DOHH2 (cell line): Measurements from ENCODE around the gene BASP1.

ENCODE experiments used
- H3F3A ChIP-seq: fragments of 200-600 bp; sonication (generic), shearing (Covaris generic); 2 replicates; pipeline ENCODE4 v1.6.0; 2016; ENCODE audit warnings: antibody characterized with exemption, mild to moderate bottlenecking; ENCODE audit not compliant: control insufficient read depth, insufficient read depth
- H3K27ac ChIP-seq: fragments of 200-600 bp; sonication (generic); 2 replicates; pipeline ENCODE4 v1.5.1; 2014; ENCODE audit warnings: low read depth, mild to moderate bottlenecking, low read length, moderate library complexity
- H3K27me3 ChIP-seq: fragments of 200-600 bp; sonication (generic); 2 replicates; pipeline ENCODE4 v1.6.1; 2014; ENCODE audit warnings: mild to moderate bottlenecking, low read length, mixed read lengths; ENCODE audit not compliant: control insufficient read depth
- H3K36me3 ChIP-seq: fragments of 200-600 bp; sonication (generic); 2 replicates; pipeline ENCODE4 v1.6.1; 2014; ENCODE audit warnings: mild to moderate bottlenecking, low read length, moderate library complexity, mixed read lengths; ENCODE audit not compliant: control insufficient read depth
- H3K4me1 ChIP-seq: fragments of 200-600 bp; sonication (generic); 2 replicates; pipeline ENCODE4 v1.6.1; 2014; ENCODE audit warnings: mild to moderate bottlenecking, low read length, mixed read lengths; ENCODE audit not compliant: control insufficient read depth
- H3K4me2 ChIP-seq: fragments of 200-600 bp; sonication (generic); 2 replicates; pipeline ENCODE4 v1.6.0; 2014; ENCODE audit warnings: mild to moderate bottlenecking, low read length, moderate library complexity
- H3K4me3 ChIP-seq: fragments of 200-600 bp; sonication (generic); 2 replicates; pipeline ENCODE4 v1.5.1; 2014; ENCODE audit warnings: mild to moderate bottlenecking, low read length, mixed read lengths
- H3K79me2 ChIP-seq: fragments of 200-600 bp; sonication (generic); 2 replicates; pipeline ENCODE4 v1.6.1; 2014; ENCODE audit warnings: mild to moderate bottlenecking, low read length, mixed read lengths; ENCODE audit not compliant: control insufficient read depth
- H3K9me2 ChIP-seq: fragments of 200-600 bp; sonication (generic); replicated peaks from 2 replicates; pipeline ENCODE4 v1.6.1; 2014; ENCODE audit warnings: mild to moderate bottlenecking, low read length, mixed read lengths; ENCODE audit not compliant: control insufficient read depth
- H3K9me3 ChIP-seq: fragments of 200-600 bp; sonication (generic); 2 replicates; pipeline ENCODE4 v1.6.1; 2014; ENCODE audit warnings: antibody characterized with exemption, low read length, mixed read lengths; ENCODE audit not compliant: control insufficient read depth, insufficient read depth
- H4K20me1 ChIP-seq: fragments of 200-600 bp; sonication (generic); 2 replicates; pipeline ENCODE4 v1.6.0; 2014; ENCODE audit warnings: low read depth, mild to moderate bottlenecking, antibody characterized with exemption, low read length, moderate library complexity; ENCODE audit not compliant: control insufficient read depth, insufficient read depth
- CTCF ChIP-seq: fragments of 200-600 bp; sonication (generic); IDR thresholded peaks from one replicate; pipeline ENCODE4 v1.5.1; 2014; ENCODE audit warnings: antibody characterized with exemption, mild to moderate bottlenecking, low read depth, low read length; ENCODE audit not compliant: poor library complexity, severe bottlenecking
- EZH2phosphoT487 ChIP-seq: fragments of 200-600 bp; sonication (generic); IDR thresholded peaks from 2 replicates; pipeline ENCODE4 v1.6.1; 2017; ENCODE audit warnings: borderline replicate concordance, mild to moderate bottlenecking, antibody characterized with exemption, low read length, moderate library complexity, mixed read lengths

BASP1 gene

GRCh38 chr5:17277907-17278306, 60.5 kb downstream of the BASP1 start:
- no peaks in the 10 kb centered on the region for H3K9me2 ChIP-seq
- H3K4me2 ChIP-seq, result peak overlapping the region; percentile 19
- H3K4me1 ChIP-seq, result peaks cover 71% of the 10 kb centered on the region
- peaks cover 3% of the 10 kb centered on the region; the same call in 1 of the 2 replicates for H3K79me2 ChIP-seq
- no peaks in the 10 kb centered on the region for H3K9me3 ChIP-seq
- H3K27ac ChIP-seq, result no peak overlapping the region
- no peaks in the 10 kb centered on the region for H3K27me3 ChIP-seq
- no peak for TF ChIP-seq CTCF
- no peak for TF ChIP-seq EZH2phosphoT487
- H3K4me3 ChIP-seq, result no peak overlapping the region
- H3K36me3 ChIP-seq, result peaks cover 6% of the 10 kb centered on the region; the same call in 1 of the 2 replicates
- no peaks in the 10 kb centered on the region for H4K20me1 ChIP-seq
- H3F3A ChIP-seq, result peaks cover 17% of the 10 kb centered on the region

- Histone ChIP-seq H3K4me3 (no peak overlapping the region), H3K9me3 (no peaks in the 10 kb centered on the region), H4K20me1 (no peaks in the 10 kb centered on the region), H3K27me3 (peaks cover under 1% of the 10 kb centered on the region), H3F3A (peaks cover 22% of the 10 kb centered on the region), H3K79me2 (no peaks in the 10 kb centered on the region), H3K4me2 (no peak overlapping the region), H3K9me2 (no peaks in the 10 kb centered on the region), H3K36me3 (peaks cover 6% of the 10 kb centered on the region; the same call in 1 of the 2 replicates), H3K27ac (no peak overlapping the region), H3K4me1 (peaks cover 80% of the 10 kb centered on the region)
- TF ChIP-seq EZH2phosphoT487 (no peak), CTCF (no peak)
These were observed 61.5 kb downstream of the BASP1 start for GRCh38 chr5:17278931-17279330.

- Histone ChIP-seq H3K36me3 (peaks cover 6% of the 10 kb centered on the region; the same call in 1 of the 2 replicates), H3K9me2 (no peaks in the 10 kb centered on the region), H3K4me1 (peaks cover 85% of the 10 kb centered on the region), H3K9me3 (no peaks in the 10 kb centered on the region), H3K27ac (no peak overlapping the region), H3K27me3 (peaks cover 3% of the 10 kb centered on the region), H3F3A (peaks cover 22% of the 10 kb centered on the region), H3K4me2 (0 out of 2 replicates have a peak overlapping the region, but pooled peaks have one; percentile 3), H3K4me3 (no peak overlapping the region), H3K79me2 (no peaks in the 10 kb centered on the region), H4K20me1 (no peaks in the 10 kb centered on the region)
- TF ChIP-seq CTCF, result no peak
- TF ChIP-seq EZH2phosphoT487, result no peak
These were observed 62.1 kb downstream of the BASP1 start for GRCh38 chr5:17279487-17279886.
